Loucy (cell line): ENCODE measurements around the gene BPIFA1.

Source experiments
- H2AFZ ChIP-seq: fragments of 200-600 bp; sonication (generic); 2 replicates; pipeline ENCODE4 v1.6.0; 2016; ENCODE audit warnings: antibody characterized with exemption, mild to moderate bottlenecking, low read length, moderate library complexity
- H3F3A ChIP-seq: fragments of 200-600 bp; 2 replicates; pipeline ENCODE4 v1.6.0; 2016; ENCODE audit warnings: antibody characterized with exemption, low read depth, mild to moderate bottlenecking
- H3K27me3 ChIP-seq: fragments of 200-600 bp; sonication (generic); 2 replicates; pipeline ENCODE4 v1.6.1; 2014; ENCODE audit warnings: low read length, mild to moderate bottlenecking; ENCODE audit not compliant: insufficient read depth, poor library complexity, severe bottlenecking
- H3K36me3 ChIP-seq: fragments of 200-600 bp; sonication (generic); 2 replicates; pipeline ENCODE4 v1.6.1; 2016; ENCODE audit warnings: low read length; ENCODE audit not compliant: insufficient read depth
- H3K4me1 ChIP-seq: fragments of 200-600 bp; sonication (generic); 2 replicates; pipeline ENCODE4 v1.5.1; 2014; ENCODE audit warnings: low read length, mild to moderate bottlenecking; ENCODE audit not compliant: insufficient read depth, poor library complexity, severe bottlenecking
- H3K4me2 ChIP-seq: fragments of 200-600 bp; sonication (generic); 2 replicates; pipeline ENCODE4 v1.6.0; 2014; ENCODE audit warnings: antibody characterized with exemption, low read length, low read depth, mild to moderate bottlenecking; ENCODE audit not compliant: poor library complexity, severe bottlenecking
- H3K4me3 ChIP-seq: fragments of 200-600 bp; sonication (generic); 2 replicates; pipeline ENCODE4 v1.5.1; 2014; ENCODE audit warnings: low read length, mild to moderate bottlenecking, mixed read lengths; ENCODE audit not compliant: poor library complexity, severe bottlenecking
- H3K79me2 ChIP-seq: fragments of 200-600 bp; sonication (generic); 2 replicates; pipeline ENCODE4 v1.6.1; 2014; ENCODE audit warnings: low read length; ENCODE audit not compliant: insufficient read depth
- H3K9ac ChIP-seq: fragments of 200-600 bp; sonication (generic); 2 replicates; pipeline ENCODE4 v1.6.0; 2014; ENCODE audit warnings: mild to moderate bottlenecking, low read depth, low read length, moderate library complexity; ENCODE audit not compliant: poor library complexity, severe bottlenecking
- H3K9me2 ChIP-seq: fragments of 200-600 bp; sonication (generic); replicated peaks from 2 replicates; pipeline ENCODE4 v1.6.1; 2016; ENCODE audit warnings: low read depth, low read length, mixed read lengths
- H3K9me3 ChIP-seq: fragments of 200-600 bp; sonication (generic); 2 replicates; pipeline ENCODE4 v1.6.1; 2014; ENCODE audit warnings: mild to moderate bottlenecking, antibody characterized with exemption, low read length, low read depth; ENCODE audit not compliant: insufficient read depth
- H4K20me1 ChIP-seq: fragments of 200-600 bp; sonication (generic); 2 replicates; pipeline ENCODE4 v1.6.0; 2014; ENCODE audit warnings: antibody characterized with exemption, low read length, mild to moderate bottlenecking; ENCODE audit not compliant: insufficient read depth, poor library complexity, severe bottlenecking
- CTCF ChIP-seq: fragments of 200-600 bp; sonication (generic); conservative IDR thresholded peaks from 2 replicates; pipeline ENCODE4 v1.5.1; 2014; ENCODE audit warnings: mild to moderate bottlenecking, antibody characterized with exemption, low read length
- EZH2phosphoT487 ChIP-seq: fragments of 200-600 bp; IDR thresholded peaks from 2 replicates; pipeline ENCODE4 v1.6.1; 2018; ENCODE audit warnings: antibody characterized with exemption, mild to moderate bottlenecking, moderate library complexity, borderline replicate concordance

BPIFA1 gene

GRCh38 chr20:33250666-33251065, 14.9 kb downstream of the BPIFA1 start:
- Histone ChIP-seq H3K9ac (no peak overlapping the region), H3K27me3 (no peaks in the 10 kb centered on the region), H3F3A (no peaks in the 10 kb centered on the region), H2AFZ (no peak overlapping the region), H3K4me3 (no peak overlapping the region), H3K36me3 (no peaks in the 10 kb centered on the region), H3K4me1 (no peaks in the 10 kb centered on the region), H3K9me2 (no peaks in the 10 kb centered on the region), H3K9me3 (no peaks in the 10 kb centered on the region), H4K20me1 (no peaks in the 10 kb centered on the region), H3K4me2 (no peak overlapping the region), H3K79me2 (no peaks in the 10 kb centered on the region)
- no peak for TF ChIP-seq CTCF
- no peak for TF ChIP-seq EZH2phosphoT487

GRCh38 chr20:33251496-33251895, 15.7 kb downstream of the BPIFA1 start:
- Histone ChIP-seq H3K4me3 (no peak overlapping the region), H3K4me2 (no peak overlapping the region), H3K4me1 (no peaks in the 10 kb centered on the region), H3F3A (no peaks in the 10 kb centered on the region), H3K9ac (no peak overlapping the region), H3K36me3 (no peaks in the 10 kb centered on the region), H3K27me3 (no peaks in the 10 kb centered on the region), H2AFZ (no peak overlapping the region), H3K9me2 (no peaks in the 10 kb centered on the region), H3K9me3 (no peaks in the 10 kb centered on the region), H4K20me1 (no peaks in the 10 kb centered on the region), H3K79me2 (no peaks in the 10 kb centered on the region)
- no peak for TF ChIP-seq EZH2phosphoT487
- no peak for TF ChIP-seq CTCF

- Histone ChIP-seq H3K9me2 (no peaks in the 10 kb centered on the region), H3K36me3 (no peaks in the 10 kb centered on the region), H3F3A (no peaks in the 10 kb centered on the region), H3K9ac (no peak overlapping the region), H3K4me2 (no peak overlapping the region), H3K9me3 (no peaks in the 10 kb centered on the region), H4K20me1 (no peaks in the 10 kb centered on the region), H3K79me2 (no peaks in the 10 kb centered on the region), H3K4me3 (no peak overlapping the region), H3K27me3 (no peaks in the 10 kb centered on the region), H2AFZ (no peak overlapping the region), H3K4me1 (no peaks in the 10 kb centered on the region)
- TF ChIP-seq CTCF (no peak), EZH2phosphoT487 (no peak)
These were observed 16.7 kb downstream of the BPIFA1 start for GRCh38 chr20:33252460-33252859.
